Gastrocnemius medialis (tissue), 4 donors: Measurements from ENCODE around the gene PDHX. TPM values are rescaled to one million over a fixed set of nuclear protein-coding genes. Genes with fewer than 3 reads are reported as not detected.

ENCODE experiments used
- ATAC-seq, 2 donors: fragments of 150-250 bp; one replicate each; pipeline ENCODE4 v1.9.1; 2016
- DNase-seq, 2 donors: peaks; one replicate each; pipeline ENCODE4 v3.0.0-alpha.2; 2019
- H3K27ac ChIP-seq, 4 donors: fragments of 200-600 bp; sonication (generic); 1 replicate in 1 of 4; 2 replicates in 3 of 4; pipeline ENCODE4 v1.5.1; 2016 to 2018; ENCODE audit warnings: mild to moderate bottlenecking in 2 of 4, moderate library complexity in 1 of 4
- H3K27me3 ChIP-seq, 3 donors: fragments of 200-600 bp; sonication (generic) in 2 of 3; 1 replicate in 1 of 3; 2 replicates in 2 of 3; pipeline versions ENCODE4 v1.5.1 to v1.6.0; 2016 to 2019; ENCODE audit warnings: mild to moderate bottlenecking in 1 of 3, moderate library complexity in 1 of 3
- H3K36me3 ChIP-seq, 2 donors: fragments of 200-600 bp; sonication (generic) in 1 of 2; one replicate each; pipeline ENCODE4 v1.5.1; 2017 to 2018
- H3K4me1 ChIP-seq, 2 donors: fragments of 200-600 bp; sonication (generic) in 1 of 2; one replicate each; pipeline ENCODE4 v1.5.1; 2016 to 2017; ENCODE audit warnings: mild to moderate bottlenecking in 2 of 2
- H3K4me3 ChIP-seq, 4 donors: fragments of 200-600 bp; sonication (generic) in 3 of 4; 1 replicate in 1 of 4; 2 replicates in 3 of 4; pipeline ENCODE4 v1.5.1; 2016 to 2019; ENCODE audit warnings: mild to moderate bottlenecking in 2 of 4
- H3K9me3 ChIP-seq, 3 donors: fragments of 200-600 bp; sonication (generic) in 2 of 3; 1 replicate in 1 of 3; 2 replicates in 2 of 3; pipeline ENCODE4 v1.5.1; 2016 to 2019
- CTCF ChIP-seq, 5 experiments: fragments of 450-650 bp in 3 of 5; fragments of 200-600 bp in 2 of 5; sonication (generic) in 2 of 5; IDR thresholded peaks in 4 of 5; conservative IDR thresholded peaks in 1 of 5; 1 replicate in 4 of 5; 2 replicates in 1 of 5; pipeline ENCODE4 v1.5.1; 2016 to 2019; ENCODE audit warnings: antibody characterized with exemption in 5 of 5, mild to moderate bottlenecking in 3 of 5, moderate library complexity in 3 of 5
- POLR2A ChIP-seq, 2 donors: fragments of 450-650 bp; IDR thresholded peaks; one replicate each; pipeline ENCODE4 v1.6.1; 2017; ENCODE audit warnings: antibody characterized with exemption in 2 of 2, mild to moderate bottlenecking in 2 of 2, moderate library complexity in 2 of 2
- in situ Hi-C, 4 donors: fragments of 200-750 bp; cut with MboI; loops; one replicate each; pipeline versions ENCODE4 v1.15.0 to v1.8.0; 2017; ENCODE audit warnings: low sequenced_read_pairs in 4 of 4
- intact Hi-C: fragments of 100-400 bp; cut with DNase I; formaldehyde crosslinking; loops from one replicate; pipeline ENCODE4 v1.15.1; 2023; ENCODE audit warnings: low total_unique reads
- total RNA-seq, 4 donors: library from RNA; depleted of rRNA; stranded (reverse); fragments of >200 nt; gene quantifications; one replicate each; pipeline versions ENCODE4 v1.1.0 to v1.2.3, GENCODE V29; 2016

Gene PDHX
- total RNA-seq, 4 donors from 2014 or later = 77.7 to 101 (median 87.3) TPM

GRCh38 chr11:35005141-35005780 is 88.8 kb downstream of the PDHX start:
- TF ChIP-seq POLR2A (IDR thresholded peaks at IDR 0.05) (no peak), CTCF (IDR thresholded peaks at IDR 0.05 in 4 of 5, conservative IDR thresholded peaks at IDR 0.05 in 1 of 5) (no peak)
- in situ Hi-C loops = no loop called here
- peaks cover 3 to 12% of the 10 kb centered on the region in 2 donors for H3K4me1 ChIP-seq
- H3K9me3 ChIP-seq = no peaks in the 10 kb centered on the region
- ATAC-seq (no peak), DNase-seq (no peak)
- intact Hi-C loops = no loop called here
- H3K27ac ChIP-seq = no peak overlapping the region
- no peaks in the 10 kb centered on the region for H3K36me3 ChIP-seq
- H3K27me3 ChIP-seq = no peaks in the 10 kb centered on the region
- no peak overlapping the region for H3K4me3 ChIP-seq

- Histone ChIP-seq H3K4me3 (no peak overlapping the region), H3K27ac (no peak overlapping the region), H3K36me3 (no peaks in the 10 kb centered on the region), H3K27me3 (no peaks in the 10 kb centered on the region), H3K9me3 (no peaks in the 10 kb centered on the region), H3K4me1 (peaks cover 13 to 25% of the 10 kb centered on the region in 2 donors)
- intact Hi-C loops (no loop called here), in situ Hi-C loops (no loop called here)
- TF ChIP-seq POLR2A (IDR thresholded peaks at IDR 0.05) = no peak
- TF ChIP-seq CTCF (IDR thresholded peaks at IDR 0.05 in 4 of 5, conservative IDR thresholded peaks at IDR 0.05 in 1 of 5) = no peak
- no peak for DNase-seq
- ATAC-seq = no peak
These were observed 90.1 kb downstream of the PDHX start for GRCh38 chr11:35006389-35007128.

GRCh38 chr11:35007277-35007676 is 90.9 kb downstream of the PDHX start:
- H3K27me3 ChIP-seq = no peaks in the 10 kb centered on the region
- in situ Hi-C loops (no loop called here), intact Hi-C loops (no loop called here)
- H3K4me3 ChIP-seq = no peak overlapping the region
- H3K9me3 ChIP-seq = no peaks in the 10 kb centered on the region
- no peak for TF ChIP-seq CTCF (IDR thresholded peaks at IDR 0.05 in 4 of 5, conservative IDR thresholded peaks at IDR 0.05 in 1 of 5)
- no peak for TF ChIP-seq POLR2A (IDR thresholded peaks at IDR 0.05)
- H3K27ac ChIP-seq = no peak overlapping the region
- H3K36me3 ChIP-seq = no peaks in the 10 kb centered on the region
- ATAC-seq (no peak), DNase-seq (no peak)
- H3K4me1 ChIP-seq = peaks cover 13 to 26% of the 10 kb centered on the region in 2 donors

GRCh38 chr11:35009191-35009943 is 92.9 kb downstream of the PDHX start:
- no peaks in the 10 kb centered on the region for H3K36me3 ChIP-seq
- H3K9me3 ChIP-seq = no peaks in the 10 kb centered on the region
- DNase-seq = no peak
- H3K27me3 ChIP-seq = no peaks in the 10 kb centered on the region
- in situ Hi-C loops = no loop called here
- peak overlapping the region in 3 of 4 donors; percentile 55 to 75 (median 66) for H3K27ac ChIP-seq
- H3K4me3 ChIP-seq = no peak overlapping the region
- intact Hi-C loops = no loop called here
- TF ChIP-seq POLR2A (IDR thresholded peaks at IDR 0.05) = no peak
- no peak for TF ChIP-seq CTCF (IDR thresholded peaks at IDR 0.05 in 4 of 5, conservative IDR thresholded peaks at IDR 0.05 in 1 of 5)
- H3K4me1 ChIP-seq = peaks cover 13 to 26% of the 10 kb centered on the region in 2 donors
- peak; percentile 56 to 67 for ATAC-seq
